Adrenal gland (tissue), 12 donors: Measurements from ENCODE around the gene PEX14. TPM values are rescaled to one million over a fixed set of nuclear protein-coding genes. Genes with fewer than 3 reads are reported as not detected.
A peak's percentile ranks its signal among the peaks of the same experiment; 100 is the strongest.

Experiments used
- DNase-seq, 7 donors: peaks; one replicate each; pipeline ENCODE4 v3.0.0-alpha.2; 2019 to 2020
- H3K27ac ChIP-seq, 5 donors: fragments of 200-600 bp; sonication (generic) in 4 of 5; 1 replicate in 3 of 5; 2 replicates in 2 of 5; pipeline versions ENCODE4 v1.5.1 to v1.8.0; 2016 to 2020; ENCODE audit warnings: mild to moderate bottlenecking in 1 of 5
- H3K27me3 ChIP-seq: fragments of 200-600 bp; 2 replicates; pipeline ENCODE4 v1.8.0; 2021
- H3K36me3 ChIP-seq, 2 donors: fragments of 200-600 bp; replicated peaks in 1 of 2; 1 replicate in 1 of 2; 2 replicates in 1 of 2; pipeline versions ENCODE4 v1.5.1 to v1.8.0; 2018 to 2022
- H3K4me1 ChIP-seq, 2 donors: fragments of 200-600 bp; replicated peaks in 1 of 2; 1 replicate in 1 of 2; 2 replicates in 1 of 2; pipeline versions ENCODE4 v1.5.1 to v1.8.0; 2018 to 2021
- H3K4me3 ChIP-seq, 4 donors: fragments of 200-600 bp; sonication (generic) in 3 of 4; one replicate each; pipeline ENCODE4 v1.5.1; 2016 to 2018
- H3K9me3 ChIP-seq, 3 donors: fragments of 200-600 bp; sonication (generic) in 1 of 3; replicated peaks in 1 of 3; 1 replicate in 2 of 3; 2 replicates in 1 of 3; pipeline versions ENCODE4 v1.5.1 to v1.8.0; 2016 to 2021
- POLR2A ChIP-seq, 2 donors: fragments of 450-650 bp; IDR thresholded peaks; one replicate each; pipeline ENCODE4 v1.6.1; 2017; ENCODE audit warnings: antibody characterized with exemption in 2 of 2, mild to moderate bottlenecking in 2 of 2, moderate library complexity in 1 of 2
- WGBS, 4 donors: extraction: QIAGEN DNeasy Blood & Tissue Kit in 2 of 4; methylation state at CpG; one replicate each; pipeline versions ENCODE4 v1.1.5 to v1.1.7; 2013 to 2017; 5-methylcytosine and 5-hydroxymethylcytosine counted together
- intact Hi-C, 2 donors: fragments of 100-400 bp; cut with DNase I; formaldehyde crosslinking; loops; one replicate each; pipeline versions ENCODE4 v1.14.1 to v1.15.0; 2022 to 2023
- polyA plus RNA-seq, 3 donors: library from polyadenylated mRNA; stranded (reverse); fragments of 200-250 nt in 2 of 3; fragments of 350-450 nt in 1 of 3; fragmentation: Illumina TruSeq in 1 of 3; extraction: RNeasy Lipid Tissue Mini Kit (QIAGEN cat#74804) in 1 of 3; gene quantifications; one replicate each; pipeline ENCODE4 v1.2.3, GENCODE V29; 2013 to 2014
- small RNA-seq, 2 donors: library from RNA; depleted of rRNA; stranded (forward); fragments of <200 nt; gene quantifications; one replicate each; pipeline ENCODE3, GENCODE V24; 2016
- total RNA-seq, 9 donors: library from RNA; depleted of rRNA in 4 of 9; stranded (reverse); fragments of >200 nt in 4 of 9; fragments of 120-200 nt in 1 of 9; fragmentation: NEBNext Ultra II Directional in 1 of 9; extraction: Animal tissue kit (Norgen Biotek cat#: 25700) in 1 of 9; gene quantifications; one replicate each; pipeline versions ENCODE4 v1.1.0 to v1.2.4, GENCODE V29; 2013 to 2023
- TF ChIP-seq, protein P1 (sequence below), 6 experiments: fragments of 450-650 bp in 4 of 6; fragments of 200-600 bp in 2 of 6; sonication (generic) in 1 of 6; IDR thresholded peaks; 1 replicate in 5 of 6; 2 replicates in 1 of 6; pipeline versions ENCODE4 v1.5.1 to v1.8.0; 2016 to 2021; ENCODE audit warnings: antibody characterized with exemption in 6 of 6, mild to moderate bottlenecking in 2 of 6, moderate library complexity in 1 of 6
- donor health status: healthy with polysubstance abuse.
- donor health status: Bipolar disorder and iron deficiency.
- donor health status: DM: yes; HTN: yes; CAD: no.
- donor health status: DM: no; HTN: no; CAD: no.
- donor health status: DM: no; HTN: no; CAD: no.
- donor health status: DM: yes; HTN: yes; CAD: no.

PEX14 gene
- total and polyA plus RNA-seq, 12 donors: 9.7 to 23.9 (median 18.1) TPM

DNA sequence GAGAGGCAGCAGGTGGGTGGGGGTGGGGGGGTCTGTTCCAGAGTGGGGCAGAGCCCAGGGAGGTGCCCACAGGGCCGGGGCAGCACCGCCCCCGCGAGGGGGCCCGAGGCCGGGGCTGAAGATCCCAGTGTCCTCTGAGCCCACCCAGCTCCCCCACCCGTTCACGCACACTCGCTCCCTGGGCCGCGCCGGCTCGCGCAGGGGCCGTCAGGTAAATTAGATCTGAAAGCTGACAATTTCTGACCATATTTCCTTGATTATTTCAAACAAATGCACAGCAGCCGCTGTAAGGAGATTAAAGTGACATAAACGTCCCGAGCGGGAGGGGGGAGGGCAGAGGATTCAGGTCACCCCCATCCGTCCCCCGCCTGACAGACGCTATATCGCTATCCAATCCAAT, 203.7 kb downstream of the PEX14 start:
- intact Hi-C loops: no loop called here

DNA sequence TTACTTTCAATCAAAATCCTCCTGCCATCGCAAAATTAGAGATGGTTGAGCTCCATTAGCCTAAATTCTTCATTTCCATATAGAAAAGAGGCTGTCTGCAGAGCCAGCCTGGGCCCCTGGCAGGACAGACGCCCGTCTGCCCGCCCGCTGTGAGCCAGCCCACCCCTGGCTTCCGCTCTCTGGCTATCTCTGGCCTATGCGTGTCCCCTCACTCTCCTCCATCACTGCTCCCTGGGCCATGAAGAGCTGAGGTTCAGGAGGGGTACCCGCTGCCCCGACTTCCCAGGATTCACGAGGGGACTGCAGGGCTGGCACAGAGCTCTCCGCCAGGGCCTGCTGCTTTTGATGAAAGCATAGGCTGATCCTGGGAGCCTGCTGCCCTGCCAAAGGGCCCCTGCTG, 204.1 kb downstream of the PEX14 start:
- DNase-seq: no peak
- Histone ChIP-seq H3K4me3 (no peak overlapping the region), H3K27ac (peak overlapping the region in 1 of 5 donors; percentile 57), H3K4me1 (no peaks in the 10 kb centered on the region), H3K27me3 (no peaks in the 10 kb centered on the region), H3K9me3 (no peaks in the 10 kb centered on the region), H3K36me3 (no peaks in the 10 kb centered on the region)
- TF ChIP-seq POLR2A (IDR thresholded peaks at IDR 0.05): no peak
- TF ChIP-seq, protein P1, sequence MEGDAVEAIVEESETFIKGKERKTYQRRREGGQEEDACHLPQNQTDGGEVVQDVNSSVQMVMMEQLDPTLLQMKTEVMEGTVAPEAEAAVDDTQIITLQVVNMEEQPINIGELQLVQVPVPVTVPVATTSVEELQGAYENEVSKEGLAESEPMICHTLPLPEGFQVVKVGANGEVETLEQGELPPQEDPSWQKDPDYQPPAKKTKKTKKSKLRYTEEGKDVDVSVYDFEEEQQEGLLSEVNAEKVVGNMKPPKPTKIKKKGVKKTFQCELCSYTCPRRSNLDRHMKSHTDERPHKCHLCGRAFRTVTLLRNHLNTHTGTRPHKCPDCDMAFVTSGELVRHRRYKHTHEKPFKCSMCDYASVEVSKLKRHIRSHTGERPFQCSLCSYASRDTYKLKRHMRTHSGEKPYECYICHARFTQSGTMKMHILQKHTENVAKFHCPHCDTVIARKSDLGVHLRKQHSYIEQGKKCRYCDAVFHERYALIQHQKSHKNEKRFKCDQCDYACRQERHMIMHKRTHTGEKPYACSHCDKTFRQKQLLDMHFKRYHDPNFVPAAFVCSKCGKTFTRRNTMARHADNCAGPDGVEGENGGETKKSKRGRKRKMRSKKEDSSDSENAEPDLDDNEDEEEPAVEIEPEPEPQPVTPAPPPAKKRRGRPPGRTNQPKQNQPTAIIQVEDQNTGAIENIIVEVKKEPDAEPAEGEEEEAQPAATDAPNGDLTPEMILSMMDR (IDR thresholded peaks at IDR 0.05): no peak
- 90 to 94% (median 91%) methylated on average over 9 to 11 of the region's 11 CpGs for WGBS, 4 donors
- intact Hi-C loops: no loop called here

More for the DNA sequence above, 203.7 kb downstream of the PEX14 start:
- H3K27me3 ChIP-seq: no peaks in the 10 kb centered on the region
- peak overlapping the region in 1 of 5 donors; percentile 57 for H3K27ac ChIP-seq
- no peak for DNase-seq
- no peak for TF ChIP-seq POLR2A (IDR thresholded peaks at IDR 0.05)
- no peak overlapping the region for H3K4me3 ChIP-seq
- H3K4me1 ChIP-seq: no peaks in the 10 kb centered on the region
- no peaks in the 10 kb centered on the region for H3K9me3 ChIP-seq
- H3K36me3 ChIP-seq: no peaks in the 10 kb centered on the region
- WGBS, 4 donors: 84 to 94% (median 90%) methylated on average over 17 to 23 of the region's 23 CpGs

DNA sequence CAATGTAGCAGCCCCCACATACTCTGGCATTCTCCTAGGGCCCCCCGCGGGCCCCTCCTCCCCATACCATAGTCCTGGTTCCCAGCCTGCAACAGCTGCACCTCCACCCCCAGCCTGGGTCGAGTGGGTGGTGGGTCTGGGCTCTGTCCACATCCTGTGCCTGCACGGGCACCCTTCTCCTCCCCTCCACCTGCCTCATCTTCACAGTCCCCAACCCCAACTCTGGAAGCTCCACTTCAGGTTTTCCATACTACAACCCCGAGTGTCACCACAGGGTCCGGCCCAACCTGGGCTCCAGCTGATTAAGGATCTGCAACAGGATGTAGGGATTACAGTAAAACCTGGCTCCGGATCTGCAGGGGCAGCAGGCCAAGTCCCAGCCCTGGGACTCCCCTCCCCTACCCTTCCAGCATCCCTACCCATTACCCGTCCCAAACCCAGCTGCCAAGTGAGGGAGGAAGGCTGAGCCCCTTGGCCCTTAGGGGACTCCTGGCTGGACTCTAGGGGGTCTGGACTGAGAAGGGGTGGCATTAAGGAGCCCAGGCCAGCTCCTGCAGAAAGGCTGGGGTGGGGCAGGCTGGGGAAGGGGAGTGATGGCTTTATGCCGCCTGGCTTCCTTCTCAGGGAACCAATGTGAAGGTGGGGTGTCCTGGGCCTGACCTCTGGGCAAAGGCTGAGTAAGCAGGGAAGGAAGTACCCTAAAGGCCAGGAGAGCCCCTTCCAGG, 204.9 kb downstream of the PEX14 start:
- peak overlapping the region in 1 of 5 donors; percentile 57 for H3K27ac ChIP-seq
- intact Hi-C loops: no loop called here
- peak in 1 of 2 donors; percentile 49 for TF ChIP-seq POLR2A (IDR thresholded peaks at IDR 0.05)
- TF ChIP-seq, protein P1 (IDR thresholded peaks at IDR 0.05): no peak
- no peaks in the 10 kb centered on the region for H3K4me1 ChIP-seq
- H3K36me3 ChIP-seq: no peaks in the 10 kb centered on the region
- no peaks in the 10 kb centered on the region for H3K27me3 ChIP-seq
- 42 to 65% (median 55%) methylated on average over 5 to 9 of the region's 9 CpGs for WGBS, 4 donors
- peak in 2 of 7 donors; percentile 49 to 87 for DNase-seq
- no peaks in the 10 kb centered on the region for H3K9me3 ChIP-seq
- H3K4me3 ChIP-seq: no peak overlapping the region

Small RNA genes lying within 50 kb of the gene (small RNA-seq; reads per million reads assigned to genes)
- gene RN7SL614P: 0 reads per million in 2 donors

Other genes starting within 250 kb of the PEX14 start
- gene PGD, start 75.9 kb upstream of the PEX14 start, total RNA-seq: 100 to 1,000 TPM in 3 of 9 donors, 10 to 100 TPM in 6; 68.5 to 162 (median 86.8) TPM
- gene PGD, start 75.9 kb upstream of the PEX14 start, polyA plus RNA-seq: 100 to 1,000 TPM in 1 of 3 donors, 10 to 100 TPM in 2; 32.2 to 170 (median 41.4) TPM
- gene CENPS, start 44.5 kb upstream of the PEX14 start, total RNA-seq: 10 to 100 TPM in 8 of 9 donors, 1 to 10 TPM in 1; 10.0 to 32.9 (median 16.3) TPM
- gene CENPS, start 44.5 kb upstream of the PEX14 start, polyA plus RNA-seq: 10 to 100 TPM; 19.6 to 25.4 (median 24.5) TPM
- gene CORT, start 24.9 kb upstream of the PEX14 start, total RNA-seq: under 1 TPM in 4 of 9 donors, not detected in 5; 0.44 to 0.53 (median 0.48) TPM
- 1 to 10 TPM in 1 of 3 donors, under 1 TPM in 1, not detected in 1; 0.67 to 1.4 TPM for gene CORT, start 24.9 kb upstream of the PEX14 start, polyA plus RNA-seq
- 10 to 100 TPM; 22.5 to 42.1 (median 36.1) TPM for gene DFFA, start 2.4 kb upstream of the PEX14 start, total RNA-seq
- 10 to 100 TPM; 13.0 to 35.2 (median 13.0) TPM for gene DFFA, start 2.4 kb upstream of the PEX14 start, polyA plus RNA-seq